IMR-90 (cell line): Measurements from ENCODE around the gene BCS1L.

ENCODE experiments used
- CHD1 ChIP-seq: IDR thresholded peaks from 2 replicates; pipeline ENCODE4 v1.6.1; 2012; ENCODE audit warnings: low read depth, low read length, improper control_type of control experiment
- CTCF ChIP-seq: conservative IDR thresholded peaks from 2 replicates; pipeline ENCODE4 v1.5.1; 2012; ENCODE audit warnings: mild to moderate bottlenecking, low read depth, low read length, improper control_type of control experiment
- FOS ChIP-seq: fragments of 150-350 bp; IDR thresholded peaks from 2 replicates; pipeline ENCODE4 v1.6.1; 2016; ENCODE audit warnings: low read depth, low read length
- POLR2A ChIP-seq: IDR thresholded peaks from 2 replicates; pipeline ENCODE4 v1.6.1; 2012; ENCODE audit warnings: mild to moderate bottlenecking, low read depth, low read length
- RAD21 ChIP-seq: IDR thresholded peaks from 2 replicates; pipeline ENCODE4 v1.6.1; 2012; ENCODE audit warnings: low read length, improper control_type of control experiment
- SMC3 ChIP-seq: fragments of 150-350 bp; IDR thresholded peaks from 2 replicates; pipeline ENCODE4 v1.6.1; 2016; ENCODE audit warnings: low read depth, mild to moderate bottlenecking, antibody characterized with exemption, low read length, moderate library complexity
- USF2 ChIP-seq: fragments of 150-350 bp; IDR thresholded peaks from 2 replicates; pipeline ENCODE4 v1.6.1; 2017; ENCODE audit warnings: mild to moderate bottlenecking, antibody characterized with exemption, low read length, low read depth

GRCh38 chr2:218662827-218663226 lies 3.3 kb downstream of the BCS1L start:
- TF ChIP-seq USF2 = no peak
- TF ChIP-seq POLR2A = no peak
- TF ChIP-seq CTCF = no peak
- TF ChIP-seq CHD1 = no peak
- TF ChIP-seq RAD21 = no peak
- no peak for TF ChIP-seq FOS
- TF ChIP-seq SMC3 = no peak
